Gastroesophageal sphincter (tissue), 3 donors: ENCODE results near the gene BRINP3.

Experiments used
- CTCF ChIP-seq, 4 experiments: fragments of 200-600 bp in 2 of 4; fragments of 450-650 bp in 2 of 4; sonication (generic) in 1 of 4; IDR thresholded peaks; one replicate each; pipeline ENCODE4 v1.5.1; 2017 to 2019; ENCODE audit warnings: antibody characterized with exemption in 4 of 4, mild to moderate bottlenecking in 2 of 4, moderate library complexity in 2 of 4
- POLR2A ChIP-seq, 2 donors: fragments of 450-650 bp; IDR thresholded peaks; one replicate each; pipeline ENCODE4 v1.6.1; 2017; ENCODE audit warnings: antibody characterized with exemption in 2 of 2, mild to moderate bottlenecking in 2 of 2, moderate library complexity in 1 of 2

DNA sequence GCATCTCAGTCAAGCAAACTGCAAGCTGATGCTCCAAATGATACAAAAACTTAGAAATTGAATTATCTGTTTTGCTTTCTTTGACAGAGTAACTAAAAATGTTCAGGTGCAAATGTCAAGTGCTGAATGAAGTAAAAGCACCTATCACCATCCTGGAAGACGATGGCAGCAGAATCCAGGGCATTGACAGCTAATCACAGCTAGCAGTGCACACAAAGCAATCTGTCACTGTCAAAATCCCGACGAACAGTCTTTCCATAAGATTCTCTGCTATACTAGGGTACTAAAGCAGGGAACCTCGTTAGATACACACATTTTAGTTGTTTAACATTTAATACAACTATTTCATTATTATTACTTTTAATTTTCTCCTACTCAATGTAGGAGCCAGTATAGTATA lies 233.3 kb downstream of the BRINP3 start:
- TF ChIP-seq CTCF (IDR thresholded peaks at IDR 0.05), result no peak
- TF ChIP-seq POLR2A (IDR thresholded peaks at IDR 0.05), result no peak
